SKM-1 treated with dmso at 0.1 percent for 144 hours (cell line): Measurements from ENCODE around the gene LRRK2.
"Not testable (repeated sequence)": the region's sequence is repeated elsewhere in the genome, so short reads cannot be mapped to it uniquely, and the experiment has no call there.

Experiments used
- DNase-seq: peaks from one replicate; lab custom pipeline; 2025; ENCODE audit not compliant: unreplicated experiment; lab: John Stamatoyannopoulos, UW

LRRK2 gene

DNA sequence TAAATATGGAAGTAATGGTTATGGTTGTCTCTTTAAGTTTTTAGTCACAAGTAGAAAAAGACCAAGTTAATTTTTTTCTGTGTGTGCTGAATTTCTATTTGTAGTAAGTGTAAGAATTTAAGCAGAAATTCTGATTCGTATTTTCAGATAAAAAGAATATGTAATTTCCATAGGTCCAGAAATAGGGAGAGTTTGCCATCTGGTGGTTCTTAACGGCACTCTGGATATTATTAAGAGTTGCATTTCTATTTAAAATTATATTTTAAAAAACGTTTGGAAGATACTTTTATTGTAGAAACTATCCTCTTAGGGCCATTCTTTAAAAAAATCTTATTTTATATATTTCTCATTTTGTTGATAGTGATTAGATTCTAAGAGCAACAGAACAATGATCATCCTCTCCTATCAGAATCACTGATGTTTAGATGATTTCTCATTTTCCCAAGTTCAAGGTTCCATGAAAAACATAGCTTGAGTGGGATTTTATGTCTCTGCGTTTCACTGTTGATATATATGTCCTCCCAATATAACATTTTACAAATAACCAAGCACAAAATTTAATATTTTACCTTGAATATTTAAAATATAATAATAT lies 88.3 kb downstream of the LRRK2 start:
- DNase-seq = no peak

GRCh38 chr12:40313928-40314327 lies 89.1 kb downstream of the LRRK2 start:
- DNase-seq = no peak

DNA sequence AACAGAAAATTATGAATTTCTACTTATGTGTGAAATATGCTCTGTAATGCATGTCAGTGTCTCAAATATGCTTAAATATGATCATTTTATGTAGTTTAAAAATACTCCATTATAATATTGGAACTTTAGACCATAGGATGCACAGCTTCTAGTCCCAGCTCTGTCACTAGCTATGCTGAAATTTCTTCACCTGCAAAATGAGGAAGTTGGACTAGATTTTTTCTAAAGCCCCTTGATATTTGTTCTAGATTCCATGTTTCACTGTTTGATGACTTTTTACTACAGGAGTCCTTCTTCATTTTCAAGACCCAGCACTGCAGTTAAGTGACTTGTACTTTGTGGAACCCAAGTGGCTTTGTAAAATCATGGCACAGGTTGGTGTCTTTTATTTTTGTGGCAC lies 90.1 kb downstream of the LRRK2 start:
- no peak for DNase-seq

GRCh38 chr12:40315375-40315774 lies 90.6 kb downstream of the LRRK2 start:
- no peak for DNase-seq

DNA sequence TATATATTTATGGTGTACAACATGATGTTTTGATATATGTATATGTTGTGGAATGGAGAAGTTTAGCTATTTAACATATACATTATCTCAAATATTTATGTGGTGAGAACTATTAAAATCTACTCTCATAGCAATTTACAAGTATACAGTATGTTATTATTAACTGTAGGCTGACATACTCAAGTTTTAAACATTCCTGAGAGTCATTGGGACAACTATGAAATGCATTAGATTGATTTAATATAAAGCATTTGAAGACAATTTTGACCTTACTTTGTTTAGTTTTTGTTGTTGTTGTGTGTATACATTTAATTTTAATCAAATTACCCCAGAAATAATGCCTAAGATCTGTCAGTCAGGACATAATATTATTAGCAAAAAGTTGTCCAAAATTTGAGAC lies 99.5 kb downstream of the LRRK2 start:
- DNase-seq = no peak

DNA sequence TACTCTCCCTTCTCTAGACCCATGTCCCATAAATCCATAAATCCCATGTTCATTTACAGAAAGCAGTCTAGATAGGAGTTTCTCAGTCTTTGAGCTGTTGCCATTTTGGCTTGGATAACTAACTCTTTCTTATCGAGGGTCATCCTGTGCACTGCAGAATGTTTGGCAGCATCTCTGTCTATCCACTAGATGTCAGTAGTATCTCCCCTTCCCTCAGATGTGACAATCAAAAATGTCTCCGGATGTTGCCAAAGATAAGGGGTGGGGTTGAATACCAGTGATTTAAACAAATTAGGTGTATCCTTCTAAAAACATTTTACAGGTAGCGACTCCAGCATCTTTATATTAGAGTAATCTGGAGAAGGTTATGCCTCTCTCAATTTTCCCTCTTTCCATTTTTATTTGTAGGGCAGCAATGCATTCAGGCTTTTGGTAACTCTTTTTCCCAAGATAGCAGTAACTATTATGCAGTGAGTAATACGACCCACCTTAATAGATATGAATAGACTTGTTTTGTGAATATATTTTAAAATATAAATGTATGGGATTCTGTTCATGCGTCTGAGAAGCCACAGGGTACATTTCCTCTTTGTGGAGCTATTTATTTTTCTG lies 100.7 kb downstream of the LRRK2 start:
- no peak for DNase-seq

DNA sequence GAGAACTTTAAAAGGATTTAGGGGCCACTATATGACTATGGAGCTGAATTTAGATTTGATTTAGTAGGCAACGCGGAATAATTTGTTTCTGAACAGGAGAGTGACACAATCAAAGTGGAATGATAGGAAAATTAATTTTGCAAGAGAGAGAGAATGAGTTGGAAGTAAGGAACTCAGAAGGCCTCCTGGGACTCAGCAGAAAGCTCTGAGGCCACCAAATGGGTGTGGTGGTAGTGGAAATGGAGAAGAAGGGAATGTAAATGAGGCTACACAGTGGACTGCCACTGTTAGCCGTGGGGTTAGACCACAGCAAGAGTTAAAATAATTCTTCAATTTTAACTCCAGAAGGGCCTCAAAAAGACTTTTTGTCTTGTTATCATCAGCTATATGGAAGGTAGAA lies 102.7 kb downstream of the LRRK2 start:
- no peak for DNase-seq

GRCh38 chr12:40330180-40330579 lies 105.4 kb downstream of the LRRK2 start:
- no peak for DNase-seq

- no peak for DNase-seq
These were observed 107.1 kb downstream of the LRRK2 start for GRCh38 chr12:40331886-40332285.

- DNase-seq = no peak
These were observed 111.2 kb downstream of the LRRK2 start for GRCh38 chr12:40335991-40336390.

GRCh38 chr12:40336573-40337199 lies 111.9 kb downstream of the LRRK2 start:
- no peak for DNase-seq

GRCh38 chr12:40338071-40338470 lies 113.3 kb downstream of the LRRK2 start:
- no peak for DNase-seq

- DNase-seq = no peak
These were observed 113.8 kb downstream of the LRRK2 start for GRCh38 chr12:40338621-40339020.

DNA sequence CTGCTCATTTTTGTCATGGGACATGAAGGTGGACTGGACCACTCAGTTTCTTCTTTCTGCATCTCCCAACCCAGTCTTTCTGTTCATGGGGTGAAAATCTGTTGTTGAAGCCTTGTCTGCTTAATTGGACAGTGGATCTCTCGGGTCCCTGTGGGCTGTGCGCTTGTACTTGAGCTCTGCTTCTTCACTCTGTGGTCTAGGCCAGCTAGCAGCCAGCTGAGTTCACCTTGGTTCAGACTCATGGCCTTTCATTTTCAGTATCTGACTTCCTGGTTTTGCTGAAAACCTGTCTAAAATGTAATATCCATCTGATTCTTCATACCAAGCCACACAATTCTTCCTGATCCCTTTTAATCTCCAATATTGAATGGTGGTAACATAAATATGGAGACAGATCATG lies 117.2 kb downstream of the LRRK2 start:
- no peak for DNase-seq

DNA sequence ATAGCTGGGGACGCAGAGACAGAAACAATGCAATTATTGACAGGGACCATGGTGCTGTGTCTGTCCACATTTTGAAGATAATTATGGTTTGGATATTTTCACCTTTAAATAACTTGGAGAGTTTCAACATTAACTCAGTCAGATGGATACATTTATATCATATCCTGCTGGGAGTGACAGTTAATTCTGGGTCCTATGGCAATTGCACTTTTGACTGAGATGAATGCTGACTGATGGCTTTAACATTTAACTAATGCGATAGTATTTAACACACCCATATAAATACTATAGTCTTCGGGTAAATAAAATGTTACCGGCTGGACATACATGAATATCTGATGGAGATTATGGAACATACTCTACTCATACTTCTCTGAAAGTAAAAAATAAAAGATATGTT lies 118.3 kb downstream of the LRRK2 start:
- DNase-seq = no peak

DNA sequence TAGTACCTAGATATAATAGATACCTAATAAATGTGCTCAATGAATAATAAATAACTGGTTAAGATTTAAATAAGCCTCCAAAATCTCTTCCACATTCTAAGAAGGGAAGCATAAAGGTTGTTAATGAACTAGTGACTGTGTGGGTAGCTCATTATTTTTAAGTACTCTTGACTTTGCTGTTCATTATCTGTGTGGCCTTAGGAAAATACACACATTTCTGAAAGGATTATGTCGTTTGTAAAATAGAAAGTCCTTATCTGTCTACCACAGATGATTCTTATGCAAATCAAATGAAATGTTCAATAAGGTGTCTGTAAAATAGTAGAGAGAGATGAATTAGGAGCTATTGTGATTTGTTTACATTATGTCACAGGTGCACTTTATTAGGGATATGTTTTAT lies 119.5 kb downstream of the LRRK2 start:
- no peak for DNase-seq

GRCh38 chr12:40351976-40352375 lies 127.2 kb downstream of the LRRK2 start:
- DNase-seq = no peak

DNA sequence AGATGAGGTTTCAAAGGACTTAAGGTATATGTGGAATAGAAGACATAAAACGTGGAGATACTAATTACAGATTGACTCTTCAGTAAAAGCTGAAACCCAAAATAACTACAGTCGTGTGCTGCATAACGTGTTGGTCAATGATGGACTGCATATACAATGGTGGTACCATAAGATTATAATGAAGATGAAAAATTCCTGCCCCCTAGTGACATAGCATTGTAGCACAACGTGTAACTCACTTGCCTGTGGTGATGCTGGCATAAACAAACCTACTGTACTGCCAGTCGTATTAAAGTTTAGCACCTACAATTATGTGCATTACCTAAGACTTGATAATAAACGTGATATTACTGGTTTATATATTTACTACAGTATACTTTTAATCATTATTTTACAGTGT lies 150.3 kb downstream of the LRRK2 start:
- DNase-seq = no peak

DNA sequence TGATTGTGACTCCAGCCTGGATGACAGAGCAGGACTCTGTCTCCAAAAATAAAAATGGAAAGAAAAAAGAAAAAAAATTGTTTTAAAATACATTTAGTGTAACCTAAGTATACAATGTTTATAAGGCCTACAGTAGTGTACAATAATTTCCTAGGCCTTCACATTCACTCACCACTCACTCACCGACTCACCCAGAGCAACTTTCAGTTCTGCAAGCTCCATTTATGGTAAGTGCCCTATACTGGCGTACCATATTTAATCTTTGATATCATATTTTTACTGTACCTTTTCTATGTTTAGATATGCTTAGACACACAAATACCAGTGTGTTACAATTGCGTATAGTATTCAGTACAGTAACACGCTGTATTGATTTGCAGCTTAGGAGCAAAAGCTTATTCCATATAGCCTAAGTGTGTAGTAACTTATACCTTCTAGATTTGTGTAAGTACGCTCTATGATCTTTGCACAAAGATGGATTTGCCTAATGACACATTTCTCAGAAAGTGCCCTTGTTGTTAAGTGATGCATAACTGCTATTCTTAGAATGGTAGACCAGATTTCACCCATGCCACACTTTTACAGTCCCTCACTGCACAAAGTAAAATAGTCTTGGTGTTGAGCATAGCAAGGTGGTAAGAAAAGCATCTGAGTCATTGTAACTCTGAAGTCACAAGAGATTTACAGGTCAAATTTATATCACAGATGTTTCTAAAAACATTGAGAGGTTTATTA lies 151.9 kb downstream of the LRRK2 start:
- no peak for DNase-seq

DNA sequence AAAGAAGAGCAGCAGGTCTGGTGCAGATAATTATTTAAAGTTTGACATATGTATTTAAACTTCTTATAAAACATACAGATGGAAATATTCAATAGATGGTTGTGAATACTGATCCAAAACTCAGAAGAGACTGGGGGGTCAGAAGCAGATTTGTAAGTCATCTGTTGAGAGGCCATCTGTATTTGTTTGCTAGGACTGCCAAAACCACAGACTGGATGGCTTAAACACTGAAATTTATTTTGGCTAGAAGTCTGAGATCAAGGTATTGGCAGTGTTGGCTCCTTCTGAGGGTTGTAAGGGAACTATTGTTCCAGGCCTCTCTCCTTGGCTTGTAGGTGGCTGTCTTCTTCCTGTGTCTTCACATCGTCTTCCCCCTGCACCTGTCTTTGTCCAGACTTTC lies 153.9 kb downstream of the LRRK2 start:
- no peak for DNase-seq

DNA sequence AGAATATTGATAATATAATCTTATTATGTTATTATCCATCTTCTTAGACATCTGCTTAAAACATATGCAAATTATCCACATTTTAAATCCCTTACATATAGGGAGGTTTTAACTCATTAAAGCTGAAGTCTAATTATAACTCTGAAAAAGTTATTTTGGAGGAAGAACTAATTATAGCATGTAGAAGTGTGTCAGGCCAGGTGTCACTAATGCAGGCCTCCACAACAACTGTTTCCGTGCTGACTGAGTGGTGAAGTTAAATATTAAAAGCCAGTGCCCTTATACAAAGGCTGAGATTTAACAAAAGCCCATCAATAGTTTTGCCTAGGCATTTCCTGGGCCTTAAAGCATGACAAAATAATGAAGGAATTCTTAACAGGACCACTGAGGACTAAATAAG lies 157.4 kb downstream of the LRRK2 start:
- DNase-seq = no peak

- DNase-seq = not testable (repeated sequence)
These were observed 162.5 kb downstream of the LRRK2 start for GRCh38 chr12:40387279-40387678.
